ENCODE data around the gene PLOD3. TPM values are rescaled to one million over a fixed set of nuclear protein-coding genes. Genes with fewer than 3 reads are reported as not detected.

Gene PLOD3
- total and polyA plus RNA-seq, 9 of the 15 experiments (the other 6 are each of a cell fraction or from before 2014, with no cell fraction given), result 2.8 to 101 (median 30.9) TPM

GRCh38 chr7:101162551-101163278, 54.7 kb downstream of the PLOD3 start (continued):
- TF ChIP-seq PRDM10 (IDR thresholded peaks at IDR 0.05; ENCODE audit: partially characterized antibody) (peak; percentile 21), TFAM (CRISPR knock-in tag; conservative IDR thresholded peaks at IDR 0.05) (no peak), PRMT5 (CRISPR knock-in tag; IDR thresholded peaks at IDR 0.05) (no peak), UBTF (IDR thresholded peaks at IDR 0.05; ENCODE audit: borderline replicate concordance in 1 of 2, low read depth in 2 of 2, low read length in 2 of 2) (peak in 1 of 2 experiments; percentile 80; a peak in 1 of 4 replicates), ZNF511 (CRISPR knock-in tag; IDR thresholded peaks at IDR 0.05) (no peak), SAFB2 (IDR thresholded peaks at IDR 0.05; ENCODE audit: borderline replicate concordance, low read depth, low read length, severe bottlenecking) (no peak), E2F1 (CRISPR knock-in tag; IDR thresholded peaks at IDR 0.05) (no peak), RBFOX2 (IDR thresholded peaks at IDR 0.05; ENCODE audit: low read depth, low read length) (peak; percentile 73), FOSL1 (tag; conservative IDR thresholded peaks at IDR 0.05) (no peak), JUN (IDR thresholded peaks at IDR 0.05; ENCODE audit: borderline replicate concordance, low read depth, low read length) (no peak), JUN (CRISPR knock-in tag; IDR thresholded peaks at IDR 0.05; ENCODE audit: borderline replicate concordance) (no peak), KDM5B (IDR thresholded peaks at IDR 0.05; ENCODE audit: insufficient replicate concordance, low read depth, low read length) (peak; percentile 40), ZNF778 (CRISPR knock-in tag; IDR thresholded peaks at IDR 0.05) (no peak), MEF2D (tag; conservative IDR thresholded peaks at IDR 0.05; ENCODE audit: low read depth) (no peak), ZNF41 (CRISPR knock-in tag; conservative IDR thresholded peaks at IDR 0.05) (no peak), RBM15 (IDR thresholded peaks at IDR 0.05; ENCODE audit: insufficient read depth, low read length) (no peak), NCOA6 (IDR thresholded peaks at IDR 0.05) (no peak), HNRNPUL1 (IDR thresholded peaks at IDR 0.05; ENCODE audit: low read length) (no peak)

All from K562 (cell line).